Kidney epithelial cell (primary cell): Measurements from ENCODE around the gene SETBP1. TPM values are rescaled to one million over a fixed set of nuclear protein-coding genes. Genes with fewer than 3 reads are reported as not detected.

Source experiments
- DNase-seq: peaks from one replicate; pipeline ENCODE4 v3.0.0-alpha.2; 2010; ENCODE audit warnings: low read depth
- H3K27me3 ChIP-seq: 2 replicates; pipeline ENCODE4 v1.6.0; 2011; ENCODE audit warnings: low read length; ENCODE audit not compliant: control insufficient read depth, insufficient read depth
- H3K36me3 ChIP-seq: 2 replicates; pipeline ENCODE4 v1.5.1; 2011; ENCODE audit warnings: low read length; ENCODE audit not compliant: control insufficient read depth, insufficient read depth
- H3K4me3 ChIP-seq: 2 replicates; pipeline ENCODE4 v1.5.1; 2011; ENCODE audit warnings: low read depth, mild to moderate bottlenecking, control low read depth, low read length
- CTCF ChIP-seq: IDR thresholded peaks from 2 replicates; pipeline ENCODE4 v1.5.1; 2011; ENCODE audit warnings: mild to moderate bottlenecking, moderate library complexity, low read length, control low read depth, inconsistent platforms; ENCODE audit not compliant: insufficient read depth, poor library complexity, severe bottlenecking
- total RNA-seq: library from RNA; depleted of rRNA; stranded (reverse); fragments of >200 nt; gene quantifications from 2 replicates; pipeline ENCODE4 v1.2.3, GENCODE V29; 2015

SETBP1 gene
- total RNA-seq, 1 donor from 2014 or later = 2.9 TPM

GRCh38 chr18:45019469-45019868 lies 338.8 kb downstream of the SETBP1 start:
- TF ChIP-seq CTCF = no peak
- Histone ChIP-seq H3K27me3 (no peaks in the 10 kb centered on the region), H3K4me3 (no peak overlapping the region), H3K36me3 (no peaks in the 10 kb centered on the region)
- no peak for DNase-seq

GRCh38 chr18:45023519-45023918 lies 342.8 kb downstream of the SETBP1 start:
- no peaks in the 10 kb centered on the region for H3K27me3 ChIP-seq
- DNase-seq = no peak
- H3K36me3 ChIP-seq = no peaks in the 10 kb centered on the region
- TF ChIP-seq CTCF = no peak
- no peak overlapping the region for H3K4me3 ChIP-seq

DNA sequence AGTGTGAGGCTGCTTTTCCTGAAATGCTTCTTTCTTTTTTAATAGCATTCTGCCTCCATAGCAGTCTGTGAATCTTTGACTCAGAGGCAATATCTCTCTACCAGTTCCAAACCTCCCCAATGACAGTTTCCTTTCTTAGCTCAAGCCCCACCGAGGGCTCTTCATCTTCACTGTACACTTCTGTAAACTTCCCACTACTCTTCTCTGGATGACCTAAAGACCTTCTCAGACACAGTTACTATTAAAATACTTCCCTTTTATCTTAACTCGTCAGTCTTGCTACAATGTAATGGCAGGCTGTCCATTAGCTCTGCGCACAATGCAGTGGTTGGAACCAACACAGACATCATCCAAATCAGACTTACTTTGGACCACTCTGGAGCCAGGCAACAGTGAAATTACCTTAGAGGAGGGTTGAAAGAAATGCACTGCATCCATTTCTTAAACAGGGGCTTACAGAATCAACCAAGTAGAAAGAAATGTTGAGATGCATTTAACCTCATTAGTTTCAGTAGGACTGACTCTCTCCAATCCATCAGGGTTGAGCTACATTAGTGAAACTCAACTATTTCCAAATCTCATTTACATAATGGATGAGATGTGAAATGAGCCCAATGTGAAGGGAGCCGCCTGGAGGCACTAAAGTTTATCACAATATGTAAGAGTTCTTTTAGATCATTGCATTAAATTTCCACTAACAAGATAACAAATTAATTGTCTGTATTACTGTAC lies 343.8 kb downstream of the SETBP1 start:
- Histone ChIP-seq H3K27me3 (no peaks in the 10 kb centered on the region), H3K4me3 (no peak overlapping the region), H3K36me3 (no peaks in the 10 kb centered on the region)
- TF ChIP-seq CTCF = no peak
- no peak for DNase-seq

GRCh38 chr18:45025089-45025450 lies 344.4 kb downstream of the SETBP1 start:
- Histone ChIP-seq H3K4me3 (no peak overlapping the region), H3K27me3 (no peaks in the 10 kb centered on the region), H3K36me3 (no peaks in the 10 kb centered on the region)
- TF ChIP-seq CTCF = no peak
- DNase-seq = no peak

GRCh38 chr18:45026162-45026561 lies 345.5 kb downstream of the SETBP1 start:
- no peaks in the 10 kb centered on the region for H3K27me3 ChIP-seq
- H3K4me3 ChIP-seq = no peak overlapping the region
- no peak for TF ChIP-seq CTCF
- H3K36me3 ChIP-seq = no peaks in the 10 kb centered on the region
- DNase-seq = no peak

- H3K36me3 ChIP-seq = no peaks in the 10 kb centered on the region
- H3K4me3 ChIP-seq = no peak overlapping the region
- no peak for TF ChIP-seq CTCF
- no peaks in the 10 kb centered on the region for H3K27me3 ChIP-seq
- DNase-seq = no peak
Observed at GRCh38 chr18:45034179-45034578, 353.5 kb downstream of the SETBP1 start.
